ENCODE data around the gene CEND1.
A peak's percentile ranks its signal among the peaks of the same experiment; 100 is the strongest.

CEND1 gene

DNA sequence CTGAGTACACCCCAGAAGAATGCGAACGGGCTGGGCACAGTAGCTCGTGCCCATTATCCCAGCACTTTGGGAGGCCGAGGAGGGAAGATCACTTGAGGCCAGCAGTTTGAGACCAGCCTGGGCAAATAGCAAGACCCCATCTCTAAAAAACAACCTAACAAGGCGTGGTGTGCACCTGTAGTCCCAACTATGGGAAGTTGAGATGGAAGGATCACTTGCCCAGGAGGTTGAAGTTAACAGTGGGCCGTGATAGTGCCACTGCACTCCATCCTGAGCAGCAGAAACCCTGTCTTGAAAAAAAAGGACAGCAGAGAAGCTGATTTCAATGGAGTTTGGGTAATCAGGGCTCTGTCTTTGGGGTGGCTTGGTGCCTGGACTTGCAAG is 23.2 kb upstream of the CEND1 start:
- peak overlapping the region in 1 of 2 donors; percentile 49 for H3K27ac Mint-ChIP-seq
- DNase-seq, result no peak
- H3K27me3 Mint-ChIP-seq, result no peaks in the 10 kb centered on the region
- H3K36me3 Mint-ChIP-seq (ENCODE audit: insufficient read depth), result peaks cover 37% of the 10 kb centered on the region
- H3K9me3 Mint-ChIP-seq, result no peaks in the 10 kb centered on the region
- H3K4me3 Mint-ChIP-seq, result no peak overlapping the region
- ATAC-seq (replicated peaks), result no peak
- peaks cover 26 to 29% of the 10 kb centered on the region in 2 donors for H3K4me1 Mint-ChIP-seq (ENCODE audit: low read depth in 2 of 2)

DNA sequence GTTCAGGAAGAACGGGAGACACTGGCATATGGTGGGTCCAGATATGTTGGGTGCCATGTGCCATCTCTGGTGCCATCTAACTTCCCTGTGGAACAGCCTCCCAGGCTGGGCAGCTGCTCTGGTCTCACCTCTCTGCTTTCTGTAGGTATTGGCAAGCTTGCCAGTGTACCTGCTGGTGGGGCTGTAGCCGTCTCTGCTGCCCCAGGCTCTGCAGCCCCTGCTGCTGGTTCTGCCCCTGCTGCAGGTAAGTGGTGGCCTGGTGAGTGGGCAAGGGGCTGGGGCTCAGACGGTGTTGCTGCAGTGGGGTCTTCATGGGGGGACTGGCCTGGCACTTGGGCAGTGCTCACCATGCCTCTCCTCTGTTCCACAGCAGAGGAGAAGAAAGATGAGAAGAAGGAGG is 22.5 kb upstream of the CEND1 start:
- DNase-seq (no peak), ATAC-seq (replicated peaks) (no peak)
- Mint-ChIP-seq H3K27me3 (no peaks in the 10 kb centered on the region), H3K27ac (peak overlapping the region in 1 of 2 donors; percentile 97), H3K9me3 (no peaks in the 10 kb centered on the region), H3K4me1 (ENCODE audit: low read depth in 2 of 2) (peaks cover 30 to 32% of the 10 kb centered on the region in 2 donors), H3K4me3 (no peak overlapping the region), H3K36me3 (ENCODE audit: insufficient read depth) (peaks cover 37% of the 10 kb centered on the region)

DNA sequence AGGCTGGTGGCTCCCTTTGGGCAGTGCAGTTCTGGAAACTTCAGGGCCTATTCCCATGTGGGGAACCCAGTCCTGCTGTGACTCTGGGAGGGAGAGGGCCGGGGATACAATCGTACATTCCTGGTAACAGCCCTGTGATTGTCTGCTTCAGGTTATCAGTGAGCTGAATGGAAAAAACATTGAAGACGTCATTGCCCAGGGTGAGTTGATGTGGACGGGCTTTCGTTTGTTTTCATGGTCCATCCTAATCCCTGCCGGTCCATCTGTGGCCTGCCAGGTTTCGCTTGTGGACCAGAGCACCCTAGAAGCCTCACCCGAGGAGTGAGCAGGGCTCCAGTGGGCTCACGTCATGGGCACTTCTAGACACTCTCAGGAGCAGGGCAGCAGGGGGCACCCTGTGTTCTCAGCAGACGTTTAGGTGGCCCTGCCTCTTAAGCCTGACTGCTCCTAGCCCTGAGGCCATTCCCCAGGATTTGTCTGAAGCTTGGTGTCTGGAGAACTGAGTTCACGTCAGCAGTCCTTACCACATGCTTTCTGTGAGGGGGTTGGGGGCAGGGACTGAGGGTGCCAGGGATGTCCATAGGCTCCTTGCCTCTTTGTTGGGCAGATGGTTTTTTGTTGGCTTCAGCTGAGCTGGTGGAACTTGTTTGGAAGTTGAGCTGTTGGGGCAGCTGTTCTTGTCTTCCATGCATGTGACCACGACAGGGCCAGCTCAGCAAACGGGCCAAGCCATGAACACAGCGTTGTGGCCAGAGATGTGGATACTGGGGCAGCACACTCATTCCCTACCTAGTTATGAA is 21.8 kb upstream of the CEND1 start:
- peak overlapping the region; percentile 94 to 97 for H3K27ac Mint-ChIP-seq
- no peak for DNase-seq
- ATAC-seq (replicated peaks), result no peak
- H3K4me3 Mint-ChIP-seq, result peak overlapping the region; percentile 89 to 90
- H3K27me3 Mint-ChIP-seq, result no peaks in the 10 kb centered on the region
- peaks cover 30 to 32% of the 10 kb centered on the region in 2 donors for H3K4me1 Mint-ChIP-seq (ENCODE audit: low read depth in 2 of 2)
- no peaks in the 10 kb centered on the region for H3K9me3 Mint-ChIP-seq
- H3K36me3 Mint-ChIP-seq (ENCODE audit: insufficient read depth), result peaks cover 37% of the 10 kb centered on the region

DNA sequence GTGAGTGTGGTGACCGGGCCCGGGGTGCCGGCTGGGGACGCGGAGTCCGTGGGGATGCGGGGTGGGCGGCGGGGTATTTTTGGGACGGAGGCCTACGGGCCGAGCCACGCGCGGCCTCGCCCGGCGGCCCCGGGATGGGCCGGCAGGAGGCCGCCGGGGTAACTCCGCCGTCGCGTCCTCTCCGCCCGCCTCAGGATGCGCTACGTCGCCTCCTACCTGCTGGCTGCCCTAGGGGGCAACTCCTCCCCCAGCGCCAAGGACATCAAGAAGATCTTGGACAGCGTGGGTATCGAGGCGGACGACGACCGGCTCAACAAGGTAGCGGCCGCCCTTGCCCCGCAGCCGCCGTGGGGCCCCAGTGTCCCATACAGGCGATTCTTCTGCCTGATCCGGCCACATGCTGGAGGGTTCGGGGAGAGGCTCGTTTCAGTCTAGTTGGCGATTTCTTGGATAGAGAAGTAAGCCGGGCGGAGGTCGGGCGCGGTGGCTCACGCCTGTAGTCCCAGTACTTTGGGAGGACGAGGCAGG is 20.2 kb upstream of the CEND1 start:
- H3K4me3 Mint-ChIP-seq, result peak overlapping the region; percentile 89 to 90
- no peaks in the 10 kb centered on the region for H3K27me3 Mint-ChIP-seq
- no peak for DNase-seq
- peaks cover 30 to 32% of the 10 kb centered on the region in 2 donors for H3K4me1 Mint-ChIP-seq (ENCODE audit: low read depth in 2 of 2)
- H3K9me3 Mint-ChIP-seq, result no peaks in the 10 kb centered on the region
- ATAC-seq (replicated peaks), result peak; percentile 25
- H3K27ac Mint-ChIP-seq, result peak overlapping the region; percentile 94 to 97
- H3K36me3 Mint-ChIP-seq (ENCODE audit: insufficient read depth), result peaks cover 37% of the 10 kb centered on the region

DNA sequence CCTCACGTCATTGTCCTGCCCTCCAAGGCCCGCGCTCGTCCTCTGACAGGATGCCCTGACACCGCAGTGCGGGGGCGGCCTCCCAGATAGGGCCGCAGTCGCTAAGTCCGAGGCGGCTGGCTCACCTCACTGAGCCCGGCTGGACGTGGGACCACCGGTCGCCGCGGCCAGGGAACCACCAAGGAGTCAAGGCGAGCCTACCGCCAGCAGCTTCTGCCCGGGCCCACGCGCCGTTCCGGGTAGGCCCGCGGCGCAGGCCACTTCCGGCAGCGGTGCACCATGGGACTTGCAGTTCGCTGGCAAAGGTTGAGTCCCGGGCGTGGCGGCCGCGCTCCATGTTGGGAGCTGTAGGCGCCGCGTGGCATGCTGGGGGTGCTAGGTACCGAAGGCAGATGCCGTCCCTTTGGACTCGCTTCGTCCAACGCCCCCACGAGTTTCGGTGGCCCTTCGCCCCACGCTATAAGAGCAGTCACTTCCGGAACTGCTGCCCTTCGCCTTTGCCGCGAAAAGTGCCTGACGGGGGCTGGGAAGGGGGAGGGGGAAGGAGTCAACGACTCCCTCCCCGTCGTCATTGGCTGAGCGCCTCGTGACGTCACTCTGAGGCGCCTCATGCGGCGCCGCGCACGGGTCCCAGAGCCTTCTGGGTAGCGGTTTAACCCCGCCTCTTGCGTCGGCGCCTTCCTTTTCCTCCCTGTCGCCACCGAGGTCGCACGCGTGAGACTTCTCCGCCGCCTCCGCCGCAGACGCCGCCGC is 19.6 kb upstream of the CEND1 start, which contains the start of gene RPLP2:
Gene RPLP2 (plus strand): TSS at position 681 of the 753 bp plus-strand sequence. CDS start 268 bp downstream, outside the sequence.
- ATAC-seq (replicated peaks), result peak; percentile 82
- no peaks in the 10 kb centered on the region for H3K9me3 Mint-ChIP-seq
- DNase-seq, result peak; percentile 96 to 99 (median 98)
- peaks cover 30 to 34% of the 10 kb centered on the region in 2 donors for H3K4me1 Mint-ChIP-seq (ENCODE audit: low read depth in 2 of 2)
- peaks cover 33% of the 10 kb centered on the region for H3K36me3 Mint-ChIP-seq (ENCODE audit: insufficient read depth)
- H3K27ac Mint-ChIP-seq, result peak within 1 kb of the TSS; percentile 94 to 97
- H3K27me3 Mint-ChIP-seq, result no peaks in the 10 kb centered on the region
- H3K4me3 Mint-ChIP-seq, result peak within 1 kb of the TSS; percentile 89 to 90

DNA sequence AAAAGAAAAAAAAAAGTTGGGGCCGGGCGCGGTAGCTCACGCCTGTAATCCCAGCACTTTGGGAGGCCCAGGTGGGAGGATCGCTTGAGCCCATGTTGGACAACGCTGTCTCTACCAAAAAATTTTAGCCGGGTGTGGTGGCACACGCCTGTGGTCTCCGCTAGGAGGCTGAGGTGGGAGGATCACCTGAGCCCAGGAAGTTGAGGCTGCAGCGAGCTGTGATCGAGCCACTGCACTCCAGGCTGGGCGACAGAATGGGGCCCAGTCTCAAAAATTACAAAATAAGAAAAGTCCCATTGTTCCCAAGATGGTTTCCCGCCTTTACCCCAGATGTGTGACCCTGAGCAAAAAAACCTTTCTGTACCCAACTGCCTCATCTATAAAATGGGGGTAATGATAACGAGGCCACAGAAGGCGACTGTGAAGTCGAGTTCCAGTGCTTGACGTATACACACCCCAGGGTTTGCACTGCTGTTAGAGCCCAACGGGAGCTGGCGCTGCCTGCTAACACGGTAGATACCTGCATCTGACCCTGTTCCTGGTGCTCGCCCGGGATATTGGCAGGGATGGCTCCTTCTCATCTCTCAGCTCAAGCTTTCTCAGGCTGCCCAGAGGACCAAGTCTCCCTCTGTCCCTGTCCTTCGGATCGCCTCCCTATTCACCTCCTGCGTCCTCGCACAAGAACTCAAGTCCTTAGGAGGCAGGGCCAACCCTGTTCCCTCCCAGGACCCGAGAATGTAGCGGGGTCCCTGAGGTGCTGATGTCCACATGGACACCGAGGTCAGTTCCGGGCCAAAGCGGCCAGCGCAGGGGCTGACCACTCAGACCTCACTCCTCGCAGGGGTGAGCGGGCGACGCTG is 18.8 kb upstream of the CEND1 start:
- ATAC-seq (replicated peaks), result no peak

DNA sequence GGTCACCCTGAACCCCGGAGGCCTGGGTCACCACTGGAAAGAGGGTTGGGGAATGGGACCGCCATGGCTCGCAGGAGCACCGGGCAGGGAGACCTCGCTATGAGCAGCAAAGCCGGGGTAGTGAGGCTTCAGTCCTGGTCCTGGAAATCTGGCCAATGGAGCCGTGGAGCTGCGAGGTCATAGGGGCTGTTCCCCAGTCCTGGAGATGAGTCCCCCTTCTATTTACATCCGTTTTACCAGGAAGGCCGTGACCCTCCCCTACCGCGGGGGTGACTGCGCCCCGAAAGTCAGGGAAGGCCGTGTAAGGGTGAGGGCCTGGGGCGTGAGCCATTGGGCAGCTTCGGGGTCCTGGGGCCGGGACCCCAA is 14.7 kb upstream of the CEND1 start:
- Mint-ChIP-seq H3K4me3 (peak overlapping the region; percentile 73 to 77), H3K27me3 (no peaks in the 10 kb centered on the region)

More for the DNA sequence above, 18.8 kb upstream of the CEND1 start:
- H3K27me3 Mint-ChIP-seq, result no peaks in the 10 kb centered on the region
- peaks cover 25% of the 10 kb centered on the region for H3K36me3 Mint-ChIP-seq (ENCODE audit: insufficient read depth)
- H3K4me1 Mint-ChIP-seq (ENCODE audit: low read depth in 2 of 2), result peaks cover 33 to 36% of the 10 kb centered on the region in 2 donors
- peak overlapping the region; percentile 89 to 90 for H3K4me3 Mint-ChIP-seq
- peak in 2 of 3 experiments; percentile 34 to 36 for DNase-seq
- H3K27ac Mint-ChIP-seq, result peak overlapping the region; percentile 94 to 97
- H3K9me3 Mint-ChIP-seq, result no peaks in the 10 kb centered on the region

DNA sequence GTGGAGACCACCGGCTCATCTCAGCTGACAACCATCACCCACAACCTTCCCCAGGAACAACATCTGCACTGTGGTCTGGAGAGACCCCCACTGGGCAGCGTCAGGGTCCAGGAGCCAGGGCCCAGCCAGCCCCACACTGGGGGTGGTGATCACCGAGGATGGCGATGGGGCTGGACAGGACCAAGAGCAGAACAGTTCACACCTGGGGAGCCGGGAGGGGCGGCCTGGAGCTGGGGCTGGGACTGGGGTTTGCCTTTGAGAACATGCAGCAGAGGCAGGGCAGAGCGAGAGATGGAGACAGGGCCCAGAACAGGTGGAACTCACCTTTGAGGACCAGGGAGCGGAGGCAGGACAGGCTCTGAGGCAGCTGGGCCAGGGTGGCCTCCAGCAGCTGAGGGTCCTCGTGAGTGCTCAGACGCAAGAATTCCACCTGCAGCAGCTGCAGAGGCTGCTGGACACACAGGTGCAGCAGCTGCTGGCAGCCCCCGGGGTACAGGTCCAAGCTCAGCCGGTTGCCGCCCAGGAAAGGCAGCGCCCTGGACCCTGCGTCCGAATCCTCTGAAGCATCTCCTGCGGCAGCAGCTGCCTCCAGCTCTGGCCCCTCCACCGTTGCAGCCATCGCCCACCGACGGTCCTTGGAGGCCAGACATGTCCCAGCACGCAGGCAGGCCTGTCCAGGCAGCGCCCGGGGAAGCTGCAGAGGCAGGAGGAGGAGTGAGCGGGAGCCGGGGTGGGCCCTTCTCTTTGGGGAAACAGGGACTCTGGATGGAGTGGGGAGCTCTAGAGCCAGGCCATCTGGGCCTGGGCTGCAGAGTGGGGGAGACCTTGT is 14.1 kb upstream of the CEND1 start:
- no peak for DNase-seq
- H3K9me3 Mint-ChIP-seq, result no peaks in the 10 kb centered on the region
- no peak for ATAC-seq (replicated peaks)
- peaks cover 3% of the 10 kb centered on the region for H3K36me3 Mint-ChIP-seq (ENCODE audit: insufficient read depth)
- peaks cover 13 to 14% of the 10 kb centered on the region in 2 donors for H3K4me1 Mint-ChIP-seq (ENCODE audit: low read depth in 2 of 2)
- no peaks in the 10 kb centered on the region for H3K27me3 Mint-ChIP-seq
- H3K27ac Mint-ChIP-seq, result peak overlapping the region in 1 of 2 donors; percentile 67
- peak overlapping the region; percentile 73 to 77 for H3K4me3 Mint-ChIP-seq

More for the DNA sequence above, 14.7 kb upstream of the CEND1 start:
- Mint-ChIP-seq H3K36me3 (ENCODE audit: insufficient read depth) (peaks cover 9% of the 10 kb centered on the region), H3K9me3 (no peaks in the 10 kb centered on the region), H3K4me1 (ENCODE audit: low read depth in 2 of 2) (peaks cover 15 to 17% of the 10 kb centered on the region in 2 donors), H3K27ac (peak overlapping the region in 1 of 2 donors; percentile 67)
- no peak for ATAC-seq (replicated peaks)
- DNase-seq, result no peak

DNA sequence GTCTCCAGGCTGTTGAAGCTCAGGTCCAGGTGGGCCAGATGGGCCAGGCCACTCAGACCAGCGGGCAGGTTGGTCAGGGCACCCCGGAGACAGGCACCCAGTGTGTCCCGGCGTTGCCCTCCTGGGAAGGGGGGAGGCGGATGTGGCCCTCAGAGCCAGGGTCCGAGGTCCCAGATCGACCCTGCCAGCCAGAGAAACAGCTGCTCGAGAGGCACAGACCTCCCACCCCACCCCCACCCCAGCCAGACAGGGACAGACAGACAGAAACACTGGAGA is 13.5 kb upstream of the CEND1 start:
- Mint-ChIP-seq H3K4me3 (peak overlapping the region in 1 of 2 donors; percentile 77), H3K9me3 (no peaks in the 10 kb centered on the region), H3K27ac (no peak overlapping the region), H3K4me1 (ENCODE audit: low read depth in 2 of 2) (peaks cover 8 to 9% of the 10 kb centered on the region in 2 donors), H3K27me3 (no peaks in the 10 kb centered on the region), H3K36me3 (ENCODE audit: insufficient read depth) (peaks cover 3% of the 10 kb centered on the region)
- ATAC-seq (replicated peaks), result no peak
- DNase-seq, result no peak

DNA sequence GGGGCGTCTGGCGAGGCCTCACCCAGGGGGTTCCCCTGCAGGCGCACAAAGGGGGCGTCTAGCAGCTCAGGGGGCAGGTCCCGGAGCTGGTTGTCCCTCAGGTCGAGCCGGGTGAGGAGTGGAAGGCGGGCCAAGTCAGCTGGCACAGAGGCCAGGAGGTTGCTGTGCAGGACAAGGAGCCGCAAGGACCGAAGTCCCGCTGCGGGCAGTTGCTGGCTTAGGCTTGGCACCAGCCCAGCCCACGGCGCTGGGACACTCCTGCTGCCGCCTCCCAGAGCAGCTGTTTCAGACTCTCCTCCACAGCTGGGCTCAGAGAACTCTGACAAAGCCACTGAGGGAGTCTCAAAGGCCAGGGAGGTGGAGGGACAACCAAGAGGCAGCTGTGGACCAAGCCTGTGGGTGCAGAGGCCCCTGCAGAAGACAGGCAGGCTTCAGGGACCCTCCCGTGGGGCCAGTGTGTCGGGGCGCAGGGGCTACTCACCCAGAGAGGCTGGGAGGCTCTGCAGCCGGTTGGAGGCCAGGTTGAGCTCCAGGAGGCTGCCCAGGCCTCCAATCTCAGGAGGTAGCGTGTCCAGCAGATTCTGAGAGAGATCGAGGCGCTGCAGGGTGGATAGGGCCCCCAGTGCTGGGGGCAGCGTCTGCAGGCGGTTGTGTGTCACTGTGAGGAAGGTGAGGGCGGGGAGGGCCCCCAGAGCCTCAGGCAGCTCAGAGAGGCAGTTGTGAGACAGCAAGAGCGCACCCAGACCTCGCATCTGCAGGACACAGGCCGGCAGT is 13.0 kb upstream of the CEND1 start:
- H3K4me3 Mint-ChIP-seq, result peak overlapping the region; percentile 22 to 77
- ATAC-seq (replicated peaks), result no peak
- no peak overlapping the region for H3K27ac Mint-ChIP-seq

DNA sequence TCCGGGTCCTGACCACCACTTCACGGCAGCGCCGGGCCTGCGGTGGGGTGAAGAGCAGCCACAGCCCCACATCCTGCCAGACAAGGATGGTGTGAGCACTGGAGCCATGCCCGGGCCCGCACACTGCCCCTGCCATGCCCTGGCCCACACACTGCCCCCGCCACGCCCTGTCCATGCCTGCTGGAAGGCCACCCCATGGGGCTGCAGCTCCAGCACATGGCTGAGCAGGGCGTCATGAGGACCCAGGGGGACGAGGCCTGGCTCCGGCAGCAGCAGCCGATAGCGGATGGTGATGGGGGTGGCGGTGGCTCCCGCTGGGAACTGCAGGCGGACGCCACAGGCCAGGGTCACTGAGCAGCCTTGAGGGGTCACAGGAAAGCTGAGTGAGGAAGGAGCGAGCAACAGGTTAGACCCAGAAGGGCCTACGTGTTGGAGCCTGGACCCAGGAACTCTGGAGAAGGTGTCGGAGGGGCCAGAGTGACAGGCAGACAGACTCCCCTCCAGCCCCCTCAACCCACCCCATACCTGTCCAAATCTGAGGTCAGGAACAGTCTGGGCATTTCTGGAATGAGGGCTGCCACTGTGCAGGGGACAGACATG is 12.2 kb upstream of the CEND1 start:
- H3K27me3 Mint-ChIP-seq, result no peaks in the 10 kb centered on the region
- H3K4me3 Mint-ChIP-seq, result no peak overlapping the region
- H3K27ac Mint-ChIP-seq, result no peak overlapping the region
- H3K36me3 Mint-ChIP-seq (ENCODE audit: insufficient read depth), result peaks cover 10% of the 10 kb centered on the region
- no peaks in the 10 kb centered on the region for H3K9me3 Mint-ChIP-seq
- DNase-seq, result no peak
- H3K4me1 Mint-ChIP-seq (ENCODE audit: low read depth in 2 of 2), result peaks cover 5 to 6% of the 10 kb centered on the region in 2 donors
- ATAC-seq (replicated peaks), result no peak

More for the DNA sequence above, 13.0 kb upstream of the CEND1 start:
- no peaks in the 10 kb centered on the region for H3K27me3 Mint-ChIP-seq
- peaks cover 5 to 6% of the 10 kb centered on the region in 2 donors for H3K4me1 Mint-ChIP-seq (ENCODE audit: low read depth in 2 of 2)
- H3K36me3 Mint-ChIP-seq (ENCODE audit: insufficient read depth), result peaks cover 3% of the 10 kb centered on the region
- H3K9me3 Mint-ChIP-seq, result no peaks in the 10 kb centered on the region
- DNase-seq, result no peak

Data from effector memory CD8-positive, alpha-beta T cell (primary cell).